ENCODE measurements around the gene GREB1L. TPM values are rescaled to one million over a fixed set of nuclear protein-coding genes. Genes with fewer than 3 reads are reported as not detected.
A peak's percentile ranks its signal among the peaks of the same experiment; 100 is the strongest.

Gene GREB1L
- total and polyA plus RNA-seq, 8 donors: 0.37 to 1.3 (median 0.74) TPM

DNA sequence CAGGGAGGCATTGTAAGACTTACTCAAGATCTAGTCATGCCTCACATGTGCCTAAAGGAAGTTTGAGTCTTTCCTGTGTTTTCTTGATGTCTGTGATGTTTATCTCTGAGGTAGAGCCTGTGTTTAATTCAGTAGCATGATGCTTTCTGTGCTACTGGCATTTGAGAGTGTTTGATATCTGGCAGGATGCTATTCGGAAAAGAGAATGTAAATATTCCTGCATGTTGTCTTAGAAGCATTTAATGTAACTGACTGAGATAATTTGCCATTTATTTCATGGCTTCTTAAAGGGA is 58.8 kb downstream of the GREB1L start:
- Histone ChIP-seq H3K4me3 (no peak overlapping the region), H3K27ac (no peak overlapping the region), H3K9me3 (no peaks in the 10 kb centered on the region), H3K4me1 (no peaks in the 10 kb centered on the region), H3K27me3 (no peaks in the 10 kb centered on the region), H3K36me3 (no peaks in the 10 kb centered on the region)
- no peak for DNase-seq
- no peak for ATAC-seq
- intact Hi-C loops (cut with DNase I): no loop called here
- TF ChIP-seq, protein P1, sequence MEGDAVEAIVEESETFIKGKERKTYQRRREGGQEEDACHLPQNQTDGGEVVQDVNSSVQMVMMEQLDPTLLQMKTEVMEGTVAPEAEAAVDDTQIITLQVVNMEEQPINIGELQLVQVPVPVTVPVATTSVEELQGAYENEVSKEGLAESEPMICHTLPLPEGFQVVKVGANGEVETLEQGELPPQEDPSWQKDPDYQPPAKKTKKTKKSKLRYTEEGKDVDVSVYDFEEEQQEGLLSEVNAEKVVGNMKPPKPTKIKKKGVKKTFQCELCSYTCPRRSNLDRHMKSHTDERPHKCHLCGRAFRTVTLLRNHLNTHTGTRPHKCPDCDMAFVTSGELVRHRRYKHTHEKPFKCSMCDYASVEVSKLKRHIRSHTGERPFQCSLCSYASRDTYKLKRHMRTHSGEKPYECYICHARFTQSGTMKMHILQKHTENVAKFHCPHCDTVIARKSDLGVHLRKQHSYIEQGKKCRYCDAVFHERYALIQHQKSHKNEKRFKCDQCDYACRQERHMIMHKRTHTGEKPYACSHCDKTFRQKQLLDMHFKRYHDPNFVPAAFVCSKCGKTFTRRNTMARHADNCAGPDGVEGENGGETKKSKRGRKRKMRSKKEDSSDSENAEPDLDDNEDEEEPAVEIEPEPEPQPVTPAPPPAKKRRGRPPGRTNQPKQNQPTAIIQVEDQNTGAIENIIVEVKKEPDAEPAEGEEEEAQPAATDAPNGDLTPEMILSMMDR (IDR thresholded peaks at IDR 0.05): no peak

DNA sequence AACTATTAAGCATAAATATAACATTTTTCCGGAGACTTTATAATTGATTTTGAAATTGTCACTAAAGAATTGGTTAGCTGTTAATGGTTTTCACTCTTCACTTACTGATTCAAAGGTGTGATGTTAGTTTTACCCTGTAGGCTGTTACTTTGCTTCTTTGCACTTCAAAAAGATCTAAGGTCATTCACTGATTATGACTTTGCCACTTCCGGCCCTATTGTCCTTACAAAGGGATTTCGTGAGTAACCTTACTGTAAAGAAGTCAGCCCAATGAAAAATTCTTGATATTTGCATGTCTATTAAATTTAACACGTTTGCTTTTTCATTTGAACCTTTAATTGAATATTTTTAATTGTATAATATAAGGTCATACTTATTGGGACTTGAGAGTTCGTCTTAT is 61.4 kb downstream of the GREB1L start:
- DNase-seq: no peak
- no peaks in the 10 kb centered on the region for H3K36me3 ChIP-seq
- TF ChIP-seq, protein P1 (IDR thresholded peaks at IDR 0.05): no peak

DNA sequence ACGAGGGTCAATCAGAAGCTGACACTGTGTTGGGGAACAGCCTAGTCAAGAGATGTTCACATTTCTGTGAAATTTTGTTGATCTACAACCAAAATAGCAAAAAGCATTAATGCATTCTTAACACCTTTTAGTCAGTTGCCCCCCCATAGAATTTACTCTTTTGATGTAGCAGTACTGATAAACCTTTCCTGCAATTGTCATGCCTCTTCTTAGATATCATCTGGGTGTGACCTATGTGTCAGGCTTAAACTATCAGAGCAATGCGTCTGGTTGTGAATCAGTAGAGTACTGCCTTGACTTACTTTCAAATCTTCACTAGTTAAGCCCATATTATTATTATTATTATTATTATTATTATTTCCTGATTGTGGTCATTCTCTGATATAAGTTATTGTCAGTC is 61.9 kb downstream of the GREB1L start:
- H3K27me3 ChIP-seq: no peaks in the 10 kb centered on the region
- TF ChIP-seq, protein P1 (IDR thresholded peaks at IDR 0.05): no peak
- ATAC-seq (no peak), DNase-seq (no peak)
- intact Hi-C loops (cut with DNase I): no loop called here
- no peaks in the 10 kb centered on the region for H3K4me1 ChIP-seq
- H3K27ac ChIP-seq: no peak overlapping the region
- H3K4me3 ChIP-seq: no peak overlapping the region
- H3K9me3 ChIP-seq: no peaks in the 10 kb centered on the region
- no peaks in the 10 kb centered on the region for H3K36me3 ChIP-seq

More for the DNA sequence above, 61.4 kb downstream of the GREB1L start:
- Histone ChIP-seq H3K4me1 (no peaks in the 10 kb centered on the region), H3K27ac (no peak overlapping the region), H3K27me3 (no peaks in the 10 kb centered on the region), H3K4me3 (no peak overlapping the region), H3K9me3 (no peaks in the 10 kb centered on the region)
- ATAC-seq: no peak
- intact Hi-C loops (cut with DNase I): no loop called here

DNA sequence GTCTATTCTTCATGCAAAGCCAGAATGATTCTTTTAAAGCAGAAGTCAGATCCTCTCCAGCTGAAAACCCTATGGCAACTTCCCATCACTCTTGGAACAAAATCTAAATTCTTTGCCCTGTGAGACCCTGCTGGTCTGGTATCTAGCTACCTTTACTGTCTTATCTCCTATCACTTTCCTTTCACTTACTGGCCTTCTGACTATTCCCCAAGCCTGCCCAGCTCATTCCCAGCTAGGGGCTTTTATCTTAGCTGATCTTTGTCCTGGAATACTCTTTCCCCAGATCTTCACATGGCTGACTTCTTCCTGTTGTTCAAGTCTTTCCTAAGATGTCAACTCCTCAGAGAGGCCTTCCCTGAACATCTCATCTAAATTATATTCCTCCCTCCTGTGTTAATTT is 63.6 kb downstream of the GREB1L start:
- intact Hi-C loops (cut with DNase I): no loop called here
- H3K27me3 ChIP-seq: no peaks in the 10 kb centered on the region
- H3K27ac ChIP-seq: no peak overlapping the region
- H3K9me3 ChIP-seq: no peaks in the 10 kb centered on the region
- DNase-seq (no peak), ATAC-seq (no peak)
- H3K4me1 ChIP-seq: no peaks in the 10 kb centered on the region
- TF ChIP-seq, protein P1 (IDR thresholded peaks at IDR 0.05): no peak
- no peak overlapping the region for H3K4me3 ChIP-seq
- H3K36me3 ChIP-seq: no peaks in the 10 kb centered on the region

DNA sequence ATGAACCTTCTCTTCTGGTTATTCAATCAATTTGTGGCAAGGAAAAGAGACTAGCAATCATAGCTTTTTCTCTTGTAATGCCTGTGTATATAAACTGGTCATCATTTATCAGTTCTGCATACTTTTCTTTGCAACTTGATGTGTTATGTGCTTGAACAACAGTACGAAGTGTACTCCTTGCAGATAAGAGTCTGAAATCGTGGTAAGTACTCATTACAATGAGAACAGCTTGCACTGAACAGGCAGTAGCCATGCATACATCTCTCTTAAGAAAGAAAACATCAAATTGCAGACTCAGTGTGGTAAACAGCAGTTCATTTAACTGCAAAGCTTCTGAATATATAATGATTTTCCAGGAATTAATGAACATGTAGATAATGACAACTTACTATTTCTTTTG is 64.3 kb downstream of the GREB1L start:
- intact Hi-C loops (cut with DNase I): no loop called here
- Histone ChIP-seq H3K27me3 (no peaks in the 10 kb centered on the region), H3K36me3 (no peaks in the 10 kb centered on the region), H3K27ac (no peak overlapping the region), H3K4me1 (no peaks in the 10 kb centered on the region), H3K9me3 (no peaks in the 10 kb centered on the region), H3K4me3 (no peak overlapping the region)
- TF ChIP-seq, protein P1 (IDR thresholded peaks at IDR 0.05): no peak
- peak; percentile 36 for ATAC-seq
- DNase-seq: no peak

All from left lung (tissue), 10 donors.